ENCODE data around the gene TRIM52.

- TF ChIP-seq CTCF (IDR thresholded peaks at IDR 0.05): no peak
- TF ChIP-seq POLR2A (IDR thresholded peaks at IDR 0.05): no peak
Measured at GRCh38 chr5:181207214-181207959, 53.6 kb downstream of the TRIM52 start.
